Colonic mucosa (tissue), 4 donors: Measurements from ENCODE around the gene BEND5. TPM values are rescaled to one million over a fixed set of nuclear protein-coding genes. Genes with fewer than 3 reads are reported as not detected.

Experiments
- DNase-seq: peaks from one replicate; pipeline ENCODE4 v3.0.0-alpha.2; 2020
- H3K27ac ChIP-seq: fragments of 200-600 bp; one replicate; pipeline ENCODE4 v1.8.0; 2021
- H3K27me3 ChIP-seq: fragments of 200-600 bp; one replicate; pipeline ENCODE4 v1.8.0; 2021
- H3K36me3 ChIP-seq: fragments of 200-600 bp; one replicate; pipeline ENCODE4 v1.8.0; 2021
- H3K4me1 ChIP-seq: fragments of 200-600 bp; one replicate; pipeline ENCODE4 v1.8.0; 2021; ENCODE audit warnings: mild to moderate bottlenecking
- H3K4me3 ChIP-seq: fragments of 200-600 bp; one replicate; pipeline ENCODE4 v1.8.0; 2021
- H3K9ac ChIP-seq, 2 donors: one replicate each; pipeline ENCODE4 v1.7.0; 2013; ENCODE audit warnings: control low read depth in 2 of 2, low read depth in 2 of 2, low read length in 2 of 2
- H3K9me3 ChIP-seq: fragments of 200-600 bp; one replicate; pipeline ENCODE4 v1.8.0; 2021
- CTCF ChIP-seq: fragments of 200-600 bp; IDR thresholded peaks from one replicate; pipeline ENCODE4 v1.8.0; 2022; ENCODE audit warnings: antibody characterized with exemption, mild to moderate bottlenecking
- intact Hi-C: fragments of 100-400 bp; cut with DNase I; formaldehyde crosslinking; loops from one replicate; pipeline ENCODE4 v1.14.1; 2022
- total RNA-seq, 2 donors: library from RNA; stranded (reverse); fragmentation: NEBNext Ultra II Directional in 1 of 2; extraction: Animal tissue kit (Norgen Biotek cat#: 25700) in 1 of 2; gene quantifications; one replicate each; pipeline ENCODE4 v1.2.1, GENCODE V29; 2021
- donor health status: healthy.
- donor health status: DM: no; HTN: no; CAD: no.
- donor health status: DM: no; HTN: no; CAD: no.

Gene BEND5
- total RNA-seq, 2 donors from 2014 or later = 0.57 to 4.9 TPM

GRCh38 chr1:48692235-48692634 lies 84.5 kb downstream of the BEND5 start:
- H3K9me3 ChIP-seq = no peaks in the 10 kb centered on the region
- TF ChIP-seq CTCF = no peak
- no peaks in the 10 kb centered on the region for H3K36me3 ChIP-seq
- no peak overlapping the region for H3K9ac ChIP-seq
- no peaks in the 10 kb centered on the region for H3K27me3 ChIP-seq
- no peaks in the 10 kb centered on the region for H3K4me1 ChIP-seq
- DNase-seq = no peak
- no peak overlapping the region for H3K27ac ChIP-seq
- H3K4me3 ChIP-seq = no peak overlapping the region
- intact Hi-C loops = loop anchor here (10.0 kb wide), 1 partner anchor 117 kb away; no protein-coding TSS in a partner anchor

- Histone ChIP-seq H3K9me3 (no peaks in the 10 kb centered on the region), H3K9ac (no peak overlapping the region), H3K4me1 (no peaks in the 10 kb centered on the region), H3K27me3 (no peaks in the 10 kb centered on the region), H3K36me3 (no peaks in the 10 kb centered on the region), H3K27ac (no peak overlapping the region), H3K4me3 (no peak overlapping the region)
- no peak for DNase-seq
- no peak for TF ChIP-seq CTCF
- intact Hi-C loops = loop anchor here (10.0 kb wide), 1 partner anchor 117 kb away; no protein-coding TSS in a partner anchor
These were observed 85.2 kb downstream of the BEND5 start for GRCh38 chr1:48691429-48692001.

- intact Hi-C loops = no loop called here
- Histone ChIP-seq H3K36me3 (no peaks in the 10 kb centered on the region), H3K27me3 (no peaks in the 10 kb centered on the region), H3K4me1 (no peaks in the 10 kb centered on the region), H3K4me3 (no peak overlapping the region), H3K9ac (no peak overlapping the region), H3K9me3 (no peaks in the 10 kb centered on the region), H3K27ac (no peak overlapping the region)
- no peak for DNase-seq
- no peak for TF ChIP-seq CTCF
These were observed 88.5 kb downstream of the BEND5 start for GRCh38 chr1:48688102-48688760.

GRCh38 chr1:48687282-48688045 lies 89.2 kb downstream of the BEND5 start:
- no peak overlapping the region for H3K9ac ChIP-seq
- no peak for TF ChIP-seq CTCF

GRCh38 chr1:48686159-48686558 lies 90.5 kb downstream of the BEND5 start:
- no peak overlapping the region for H3K27ac ChIP-seq
- no peaks in the 10 kb centered on the region for H3K9me3 ChIP-seq
- H3K27me3 ChIP-seq = no peaks in the 10 kb centered on the region
- H3K4me1 ChIP-seq = no peaks in the 10 kb centered on the region
- H3K36me3 ChIP-seq = no peaks in the 10 kb centered on the region
- H3K9ac ChIP-seq = no peak overlapping the region
- DNase-seq = no peak
- no peak for TF ChIP-seq CTCF
- intact Hi-C loops = no loop called here
- H3K4me3 ChIP-seq = no peak overlapping the region

More at GRCh38 chr1:48687282-48688045, 89.2 kb downstream of the BEND5 start:
- Histone ChIP-seq H3K27ac (no peak overlapping the region), H3K4me1 (no peaks in the 10 kb centered on the region), H3K4me3 (no peak overlapping the region), H3K36me3 (no peaks in the 10 kb centered on the region), H3K9me3 (no peaks in the 10 kb centered on the region), H3K27me3 (no peaks in the 10 kb centered on the region)
- no peak for DNase-seq
- intact Hi-C loops = no loop called here
